Keratinocyte (primary cell): ENCODE results near the gene GFAP. TPM values are rescaled to one million over a fixed set of nuclear protein-coding genes. Genes with fewer than 3 reads are reported as not detected.

ENCODE experiments used
- DNase-seq: peaks from one replicate; pipeline ENCODE4 v3.0.0-alpha.2; 2011; ENCODE audit warnings: low read depth, missing footprints, low spot score
- FAIRE-seq: peaks from 2 replicates; lab custom pipeline; 2011; peaks lifted over from hg19 to GRCh38; lab: Jason Lieb, UNC
- H2AFZ ChIP-seq: 2 replicates; pipeline ENCODE4 v1.6.0; 2012; ENCODE audit warnings: low read length, control low read depth, inconsistent platforms; ENCODE audit not compliant: control insufficient read depth
- H3K27ac ChIP-seq: 2 replicates; pipeline ENCODE4 v1.5.1; 2011; ENCODE audit warnings: low read length; ENCODE audit not compliant: control insufficient read depth, insufficient read depth
- H3K27me3 ChIP-seq: 3 replicates; pipeline ENCODE4 v1.6.0; 2011; ENCODE audit warnings: low read length; ENCODE audit not compliant: control insufficient read depth, insufficient read depth; ENCODE audit errors: extremely low read depth
- H3K36me3 ChIP-seq, 2 experiments: 2 replicates in 1 of 2; 3 replicates in 1 of 2; pipeline ENCODE4 v1.5.1; 2011; ENCODE audit warnings: low read length in 2 of 2, mild to moderate bottlenecking in 1 of 2; ENCODE audit not compliant: control insufficient read depth in 2 of 2, insufficient read depth in 2 of 2; ENCODE audit errors: extremely low read depth in 1 of 2
- H3K4me1 ChIP-seq: 3 replicates; pipeline ENCODE4 v1.5.1; 2011; ENCODE audit warnings: low read length; ENCODE audit not compliant: control insufficient read depth, insufficient read depth; ENCODE audit errors: extremely low read depth
- H3K4me2 ChIP-seq: 3 replicates; pipeline ENCODE4 v1.6.0; 2011; ENCODE audit warnings: low read depth, low read length; ENCODE audit not compliant: control insufficient read depth, insufficient read depth; ENCODE audit errors: extremely low read depth
- H3K4me3 ChIP-seq, 3 experiments: fragments of 200-600 bp in 1 of 3; sonication (generic) in 1 of 3; 2 replicates in 2 of 3; 3 replicates in 1 of 3; pipeline ENCODE4 v1.5.1; 2011 to 2016; ENCODE audit warnings: low read length in 3 of 3, mild to moderate bottlenecking in 3 of 3, control low read depth in 2 of 3, inconsistent platforms in 1 of 3, low read depth in 1 of 3, mixed read lengths in 1 of 3, mixed run types in 1 of 3, moderate library complexity in 1 of 3; ENCODE audit not compliant: control insufficient read depth in 2 of 3, insufficient read depth in 2 of 3; ENCODE audit errors: extremely low read depth in 1 of 3
- H3K79me2 ChIP-seq: 2 replicates; pipeline ENCODE4 v1.6.0; 2012; ENCODE audit warnings: low read length; ENCODE audit not compliant: control insufficient read depth, insufficient read depth
- H3K9ac ChIP-seq: 3 replicates; pipeline ENCODE4 v1.6.0; 2011; ENCODE audit warnings: low read length; ENCODE audit not compliant: control insufficient read depth, insufficient read depth; ENCODE audit errors: extremely low read depth
- H3K9me1 ChIP-seq: 3 replicates; pipeline ENCODE4 v1.6.0; 2011; ENCODE audit warnings: low read length; ENCODE audit not compliant: control insufficient read depth, insufficient read depth; ENCODE audit errors: extremely low read depth
- H3K9me3 ChIP-seq: 2 replicates; pipeline ENCODE4 v1.5.1; 2012; ENCODE audit warnings: low read depth, low read length; ENCODE audit not compliant: control insufficient read depth
- H4K20me1 ChIP-seq: 3 replicates; pipeline ENCODE4 v1.6.0; 2011; ENCODE audit warnings: low read length; ENCODE audit not compliant: control insufficient read depth, insufficient read depth; ENCODE audit errors: extremely low read depth
- EZH2 ChIP-seq: IDR thresholded peaks from one replicate; pipeline ENCODE4 v1.6.1; 2012; ENCODE audit warnings: inconsistent platforms, mild to moderate bottlenecking, low read length, moderate library complexity
- dilution Hi-C: fragments of 300-500 bp; cut with MboI; formaldehyde crosslinking; loops from one replicate; pipeline ENCODE4 v1.7.0; 2020; ENCODE audit warnings: low sequenced_read_pairs; ENCODE audit not compliant: extremely low pct_ligation_motif_present
- polyA plus RNA-seq, 5 experiments: library from polyadenylated mRNA; depleted of rRNA in 3 of 5; stranded (reverse) in 3 of 5; stranded (forward) in 1 of 5; unstranded in 1 of 5; fragments of >200 nt; gene quantifications; 1 replicate in 1 of 5; 2 replicates in 3 of 5; 3 replicates in 1 of 5; pipeline versions ENCODE4 v1.2.1 to v1.2.3, GENCODE V29; 2011 to 2012; ENCODE audit warnings: missing spikeins in 2 of 5, low read depth in 1 of 5, low replicate concordance in 1 of 5
- TF ChIP-seq, protein P1 (sequence below), 3 experiments: IDR thresholded peaks in 1 of 3; conservative IDR thresholded peaks in 1 of 3; optimal IDR thresholded peaks in 1 of 3; 2 replicates in 2 of 3; 3 replicates in 1 of 3; pipeline versions ENCODE3 to v1.5.1; 2011; ENCODE audit warnings: low read length in 3 of 3, mild to moderate bottlenecking in 3 of 3, moderate library complexity in 2 of 3, control low read depth in 1 of 3, inconsistent platforms in 1 of 3; ENCODE audit not compliant: insufficient read depth in 2 of 3; ENCODE audit errors: extremely low read depth in 1 of 3

The GFAP gene
- polyA plus RNA-seq, 1 donor (not counting 4 experiments of a cell fraction or from before 2014, with no cell fraction given), result 0.14 TPM

DNA sequence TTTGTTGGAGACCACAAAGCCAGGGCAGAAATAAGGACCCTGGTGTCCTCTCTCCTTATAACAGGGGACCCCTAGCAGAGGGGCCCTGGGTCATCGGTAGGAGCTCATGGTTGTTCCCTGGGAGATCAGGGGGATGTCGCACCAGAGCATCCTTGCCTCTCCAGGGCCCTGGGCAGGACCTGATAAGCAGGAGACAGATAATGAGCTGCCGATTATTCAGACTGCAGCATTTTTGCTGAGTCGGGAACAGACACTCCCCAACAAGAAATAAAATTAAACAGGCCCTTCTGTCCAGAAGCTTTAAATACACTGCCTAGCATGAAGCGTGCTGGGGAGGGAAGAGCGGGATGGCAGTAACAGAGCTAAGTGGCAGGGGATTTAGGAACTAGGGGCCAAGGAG lies 15.4 kb upstream of the GFAP start:
- Histone ChIP-seq H3K36me3 (peaks cover 2 to 71% of the 10 kb centered on the region in 2 experiments), H2AFZ (no peak overlapping the region), H4K20me1 (no peaks in the 10 kb centered on the region), H3K27ac (no peak overlapping the region), H3K9me3 (no peaks in the 10 kb centered on the region), H3K4me2 (no peak overlapping the region), H3K4me1 (no peaks in the 10 kb centered on the region), H3K9ac (no peak overlapping the region), H3K9me1 (no peaks in the 10 kb centered on the region), H3K79me2 (peaks cover under 1% of the 10 kb centered on the region), H3K27me3 (no peaks in the 10 kb centered on the region), H3K4me3 (no peak overlapping the region)
- DNase-seq (no peak), FAIRE-seq (no peak)
- TF ChIP-seq, protein P1, sequence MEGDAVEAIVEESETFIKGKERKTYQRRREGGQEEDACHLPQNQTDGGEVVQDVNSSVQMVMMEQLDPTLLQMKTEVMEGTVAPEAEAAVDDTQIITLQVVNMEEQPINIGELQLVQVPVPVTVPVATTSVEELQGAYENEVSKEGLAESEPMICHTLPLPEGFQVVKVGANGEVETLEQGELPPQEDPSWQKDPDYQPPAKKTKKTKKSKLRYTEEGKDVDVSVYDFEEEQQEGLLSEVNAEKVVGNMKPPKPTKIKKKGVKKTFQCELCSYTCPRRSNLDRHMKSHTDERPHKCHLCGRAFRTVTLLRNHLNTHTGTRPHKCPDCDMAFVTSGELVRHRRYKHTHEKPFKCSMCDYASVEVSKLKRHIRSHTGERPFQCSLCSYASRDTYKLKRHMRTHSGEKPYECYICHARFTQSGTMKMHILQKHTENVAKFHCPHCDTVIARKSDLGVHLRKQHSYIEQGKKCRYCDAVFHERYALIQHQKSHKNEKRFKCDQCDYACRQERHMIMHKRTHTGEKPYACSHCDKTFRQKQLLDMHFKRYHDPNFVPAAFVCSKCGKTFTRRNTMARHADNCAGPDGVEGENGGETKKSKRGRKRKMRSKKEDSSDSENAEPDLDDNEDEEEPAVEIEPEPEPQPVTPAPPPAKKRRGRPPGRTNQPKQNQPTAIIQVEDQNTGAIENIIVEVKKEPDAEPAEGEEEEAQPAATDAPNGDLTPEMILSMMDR (optimal IDR thresholded peaks at IDR 0.05 in 1 of 3, IDR thresholded peaks at IDR 0.05 in 1 of 3, conservative IDR thresholded peaks at IDR 0.05 in 1 of 3; ENCODE audit: extremely low read depth in 1 of 3, insufficient read depth in 2 of 3, low read length in 3 of 3), result no peak
- no peak for TF ChIP-seq EZH2
- dilution Hi-C loops, result no loop called here

DNA sequence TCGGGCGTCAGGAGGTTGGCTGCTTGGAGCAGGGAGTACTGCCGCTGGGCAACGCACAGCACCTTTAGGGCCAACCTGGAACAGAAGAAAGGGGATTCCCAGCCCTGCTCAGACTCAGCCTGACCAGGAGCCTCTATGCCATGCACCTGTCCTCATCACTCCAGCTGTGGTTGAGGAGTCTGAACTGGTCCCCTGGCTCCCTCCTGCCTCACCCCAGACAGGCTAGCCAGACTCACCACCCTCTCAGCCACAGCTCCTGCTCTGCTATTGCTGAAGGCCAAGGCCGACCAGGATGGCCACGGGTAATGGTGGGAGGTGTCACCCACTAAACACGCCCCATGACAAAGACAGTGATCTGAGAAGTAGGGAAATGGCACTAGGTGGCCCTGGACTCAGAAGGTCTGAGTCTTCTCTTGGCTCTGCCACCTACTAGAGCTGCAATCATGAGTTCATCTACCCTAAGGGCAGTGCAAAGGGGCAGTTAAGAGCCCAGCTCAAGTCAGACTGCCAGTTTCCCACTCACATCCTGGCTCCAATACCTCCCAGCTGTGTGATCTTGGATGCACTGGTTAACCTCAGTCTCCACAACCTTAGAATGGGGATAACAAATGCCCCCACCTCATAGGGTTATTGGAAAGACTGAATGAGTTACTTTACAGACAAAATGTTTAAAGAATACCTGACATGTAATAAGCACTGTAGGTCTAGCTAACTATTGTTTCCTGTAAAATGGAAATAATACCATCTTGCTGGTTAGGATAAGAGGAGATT lies 13.8 kb upstream of the GFAP start:
- no peaks in the 10 kb centered on the region for H3K9me1 ChIP-seq
- no peaks in the 10 kb centered on the region for H3K9me3 ChIP-seq
- dilution Hi-C loops, result no loop called here
- peaks cover 2 to 70% of the 10 kb centered on the region in 2 experiments for H3K36me3 ChIP-seq
- no peaks in the 10 kb centered on the region for H3K27me3 ChIP-seq
- FAIRE-seq, result no peak
- TF ChIP-seq EZH2, result no peak
- TF ChIP-seq, protein P1 (optimal IDR thresholded peaks at IDR 0.05 in 1 of 3, IDR thresholded peaks at IDR 0.05 in 1 of 3, conservative IDR thresholded peaks at IDR 0.05 in 1 of 3; ENCODE audit: extremely low read depth in 1 of 3, insufficient read depth in 2 of 3, low read length in 3 of 3), result no peak
- no peak overlapping the region for H3K27ac ChIP-seq
- DNase-seq, result no peak
- H3K4me2 ChIP-seq, result no peak overlapping the region
- H3K4me1 ChIP-seq, result no peaks in the 10 kb centered on the region
- no peak overlapping the region for H3K4me3 ChIP-seq
- no peak overlapping the region for H2AFZ ChIP-seq
- no peaks in the 10 kb centered on the region for H3K79me2 ChIP-seq
- H3K9ac ChIP-seq, result no peak overlapping the region
- no peaks in the 10 kb centered on the region for H4K20me1 ChIP-seq
